ENCODE measurements around the gene USP32.

DNA sequence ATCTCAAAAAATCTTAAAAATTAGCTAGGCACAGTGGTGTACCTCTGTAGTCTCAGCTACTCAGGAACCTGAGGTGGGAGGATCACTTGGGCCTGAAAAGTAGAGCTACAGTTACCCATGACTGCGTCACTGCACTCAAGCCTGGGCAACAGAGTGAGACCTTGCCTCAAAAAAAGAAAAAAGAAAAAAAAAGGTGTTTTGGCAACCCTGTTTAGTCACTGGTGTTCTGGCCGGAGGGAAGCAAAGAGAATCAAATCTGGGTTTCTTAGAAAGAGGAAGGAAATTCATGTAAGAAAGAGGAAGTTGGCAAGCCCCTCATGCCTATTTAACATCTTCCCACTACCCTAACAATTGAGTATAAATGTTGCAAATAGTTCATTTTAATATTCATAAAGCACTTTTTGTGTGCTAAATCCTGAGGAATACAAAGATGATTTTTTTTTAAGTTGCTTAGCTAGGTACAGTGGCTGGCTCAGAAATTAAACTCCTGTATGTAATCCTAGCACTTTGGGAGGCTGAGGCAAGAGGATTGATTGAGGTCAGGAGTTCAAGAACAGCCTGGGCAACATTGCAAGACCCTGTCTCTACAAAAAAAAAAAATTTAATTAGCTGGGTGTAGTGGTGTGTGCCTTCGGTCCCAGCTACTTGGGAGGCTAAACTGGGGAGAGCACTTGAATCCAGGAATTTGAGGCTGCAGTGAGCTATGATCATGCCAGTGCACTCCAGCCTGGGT, 6.5 kb upstream of the USP32 start:
- TF ChIP-seq, protein P1, sequence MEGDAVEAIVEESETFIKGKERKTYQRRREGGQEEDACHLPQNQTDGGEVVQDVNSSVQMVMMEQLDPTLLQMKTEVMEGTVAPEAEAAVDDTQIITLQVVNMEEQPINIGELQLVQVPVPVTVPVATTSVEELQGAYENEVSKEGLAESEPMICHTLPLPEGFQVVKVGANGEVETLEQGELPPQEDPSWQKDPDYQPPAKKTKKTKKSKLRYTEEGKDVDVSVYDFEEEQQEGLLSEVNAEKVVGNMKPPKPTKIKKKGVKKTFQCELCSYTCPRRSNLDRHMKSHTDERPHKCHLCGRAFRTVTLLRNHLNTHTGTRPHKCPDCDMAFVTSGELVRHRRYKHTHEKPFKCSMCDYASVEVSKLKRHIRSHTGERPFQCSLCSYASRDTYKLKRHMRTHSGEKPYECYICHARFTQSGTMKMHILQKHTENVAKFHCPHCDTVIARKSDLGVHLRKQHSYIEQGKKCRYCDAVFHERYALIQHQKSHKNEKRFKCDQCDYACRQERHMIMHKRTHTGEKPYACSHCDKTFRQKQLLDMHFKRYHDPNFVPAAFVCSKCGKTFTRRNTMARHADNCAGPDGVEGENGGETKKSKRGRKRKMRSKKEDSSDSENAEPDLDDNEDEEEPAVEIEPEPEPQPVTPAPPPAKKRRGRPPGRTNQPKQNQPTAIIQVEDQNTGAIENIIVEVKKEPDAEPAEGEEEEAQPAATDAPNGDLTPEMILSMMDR (IDR thresholded peaks at IDR 0.05), result no peak
- TF ChIP-seq POLR2A (IDR thresholded peaks at IDR 0.05), result no peak
